GM12891 (cell line): Measurements from ENCODE around the gene MYH6.

Source experiments
- PAX5 ChIP-seq: IDR thresholded peaks from 2 replicates; pipeline ENCODE4 v1.6.1; 2011; ENCODE audit warnings: low read length, moderate library complexity, mild to moderate bottlenecking; ENCODE audit not compliant: insufficient read depth, severe bottlenecking
- POLR2A ChIP-seq: IDR thresholded peaks from 2 replicates; pipeline ENCODE4 v1.6.1; 2011; ENCODE audit warnings: low read depth, low read length, control low read depth
- POLR2AphosphoS5 ChIP-seq: IDR thresholded peaks from 2 replicates; pipeline ENCODE4 v1.6.1; 2011; ENCODE audit warnings: low read depth, low read length, control low read depth
- SPI1 ChIP-seq: IDR thresholded peaks from 2 replicates; pipeline ENCODE4 v1.6.1; 2011; ENCODE audit warnings: low read depth, low read length, control low read depth
- TAF1 ChIP-seq: IDR thresholded peaks from 2 replicates; pipeline ENCODE4 v1.6.1; 2011; ENCODE audit warnings: low read depth, low read length, control low read depth

DNA sequence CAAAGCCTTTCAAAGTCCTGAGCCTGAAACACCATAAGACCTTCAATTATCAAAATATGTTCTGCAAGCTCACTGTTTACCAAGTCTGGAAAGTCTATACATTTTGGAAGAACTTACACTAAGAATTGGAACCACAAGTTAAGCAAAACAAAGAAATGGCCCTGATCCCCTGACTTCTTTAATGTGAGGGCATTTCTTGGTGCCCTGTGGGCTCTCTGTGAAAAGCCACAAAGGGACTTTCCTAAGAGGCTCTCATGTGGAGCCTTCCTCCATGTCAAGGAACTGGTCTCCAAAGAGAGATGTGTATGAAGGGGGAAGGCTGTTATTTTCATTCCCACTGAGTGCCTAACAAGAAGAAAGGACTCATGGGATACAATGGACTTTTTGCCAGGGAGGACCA lies 13.5 kb upstream of the MYH6 start:
- no peak for TF ChIP-seq POLR2A
- TF ChIP-seq TAF1 = no peak
- TF ChIP-seq POLR2AphosphoS5 = no peak
- TF ChIP-seq SPI1 = no peak
- TF ChIP-seq PAX5 = no peak
